NT2/D1 (cell line): ENCODE measurements around the gene ILDR2.

Source experiments
- YY1 ChIP-seq: IDR thresholded peaks from 2 replicates; pipeline ENCODE4 v1.6.1; 2011; ENCODE audit not compliant: insufficient read length, insufficient read depth
- ZNF274 ChIP-seq: IDR thresholded peaks from 2 replicates; pipeline ENCODE4 v1.6.1; 2011; ENCODE audit warnings: mild to moderate bottlenecking, low read depth, low read length

GRCh38 chr1:166952002-166952746 lies 23.2 kb downstream of the ILDR2 start:
- TF ChIP-seq ZNF274: no peak
- TF ChIP-seq YY1: no peak
